22Rv1 (cell line): ENCODE measurements around the gene LHFPL6.

Source experiments
- CTCF ChIP-seq: fragments of 450-650 bp; IDR thresholded peaks from 2 replicates; pipeline ENCODE4 v1.5.1; 2017; ENCODE audit warnings: mild to moderate bottlenecking
- ZFX ChIP-seq: fragments of 450-650 bp; IDR thresholded peaks from 2 replicates; pipeline ENCODE4 v1.6.1; 2017; ENCODE audit warnings: antibody characterized with exemption, borderline replicate concordance

- no peak for TF ChIP-seq CTCF
- no peak for TF ChIP-seq ZFX
Measured at GRCh38 chr13:39341251-39341650, 261.7 kb downstream of the LHFPL6 start.
